Adrenal gland (tissue), 12 donors: ENCODE data around the gene CSAG2. TPM values are rescaled to one million over a fixed set of nuclear protein-coding genes. Genes with fewer than 3 reads are reported as not detected.
"Not testable (repeated sequence)": the region's sequence is repeated elsewhere in the genome, so short reads cannot be mapped to it uniquely, and the experiment has no call there.

ENCODE experiments used
- DNase-seq, 7 donors: peaks; one replicate each; pipeline ENCODE4 v3.0.0-alpha.2; 2019 to 2020
- H3K27ac ChIP-seq, 5 donors: fragments of 200-600 bp; sonication (generic) in 4 of 5; 1 replicate in 3 of 5; 2 replicates in 2 of 5; pipeline versions ENCODE4 v1.5.1 to v1.8.0; 2016 to 2020; ENCODE audit warnings: mild to moderate bottlenecking in 1 of 5
- H3K27me3 ChIP-seq: fragments of 200-600 bp; 2 replicates; pipeline ENCODE4 v1.8.0; 2021
- H3K36me3 ChIP-seq, 2 donors: fragments of 200-600 bp; replicated peaks in 1 of 2; 1 replicate in 1 of 2; 2 replicates in 1 of 2; pipeline versions ENCODE4 v1.5.1 to v1.8.0; 2018 to 2022
- H3K4me1 ChIP-seq, 2 donors: fragments of 200-600 bp; replicated peaks in 1 of 2; 1 replicate in 1 of 2; 2 replicates in 1 of 2; pipeline versions ENCODE4 v1.5.1 to v1.8.0; 2018 to 2021
- H3K4me3 ChIP-seq, 4 donors: fragments of 200-600 bp; sonication (generic) in 3 of 4; one replicate each; pipeline ENCODE4 v1.5.1; 2016 to 2018
- H3K9me3 ChIP-seq, 3 donors: fragments of 200-600 bp; sonication (generic) in 1 of 3; replicated peaks in 1 of 3; 1 replicate in 2 of 3; 2 replicates in 1 of 3; pipeline versions ENCODE4 v1.5.1 to v1.8.0; 2016 to 2021
- CTCF ChIP-seq, 6 experiments: fragments of 450-650 bp in 4 of 6; fragments of 200-600 bp in 2 of 6; sonication (generic) in 1 of 6; IDR thresholded peaks; 1 replicate in 5 of 6; 2 replicates in 1 of 6; pipeline versions ENCODE4 v1.5.1 to v1.8.0; 2016 to 2021; ENCODE audit warnings: antibody characterized with exemption in 6 of 6, mild to moderate bottlenecking in 2 of 6, moderate library complexity in 1 of 6
- POLR2A ChIP-seq, 2 donors: fragments of 450-650 bp; IDR thresholded peaks; one replicate each; pipeline ENCODE4 v1.6.1; 2017; ENCODE audit warnings: antibody characterized with exemption in 2 of 2, mild to moderate bottlenecking in 2 of 2, moderate library complexity in 1 of 2
- WGBS, 4 donors: extraction: QIAGEN DNeasy Blood & Tissue Kit in 2 of 4; methylation state at CpG; one replicate each; pipeline versions ENCODE4 v1.1.5 to v1.1.7; 2013 to 2017; 5-methylcytosine and 5-hydroxymethylcytosine counted together
- intact Hi-C, 2 donors: fragments of 100-400 bp; cut with DNase I; formaldehyde crosslinking; loops; one replicate each; pipeline versions ENCODE4 v1.14.1 to v1.15.0; 2022 to 2023
- polyA plus RNA-seq, 3 donors: library from polyadenylated mRNA; stranded (reverse); fragments of 200-250 nt in 2 of 3; fragments of 350-450 nt in 1 of 3; fragmentation: Illumina TruSeq in 1 of 3; extraction: RNeasy Lipid Tissue Mini Kit (QIAGEN cat#74804) in 1 of 3; gene quantifications; one replicate each; pipeline ENCODE4 v1.2.3, GENCODE V29; 2013 to 2014
- total RNA-seq, 9 donors: library from RNA; depleted of rRNA in 4 of 9; stranded (reverse); fragments of >200 nt in 4 of 9; fragments of 120-200 nt in 1 of 9; fragmentation: NEBNext Ultra II Directional in 1 of 9; extraction: Animal tissue kit (Norgen Biotek cat#: 25700) in 1 of 9; gene quantifications; one replicate each; pipeline versions ENCODE4 v1.1.0 to v1.2.4, GENCODE V29; 2013 to 2023
- donor health status: healthy with polysubstance abuse.
- donor health status: Bipolar disorder and iron deficiency.
- donor health status: DM: yes; HTN: yes; CAD: no.
- donor health status: DM: no; HTN: no; CAD: no.
- donor health status: DM: no; HTN: no; CAD: no.
- donor health status: DM: yes; HTN: yes; CAD: no.

The CSAG2 gene
- total and polyA plus RNA-seq, 12 donors = not detected

GRCh38 chrX:152700390-152700789, 8.7 kb downstream of the CSAG2 start:
- H3K36me3 ChIP-seq, H3K27ac ChIP-seq, H3K4me3 ChIP-seq, intact Hi-C loops, H3K9me3 ChIP-seq, H3K4me1 ChIP-seq, H3K27me3 ChIP-seq: not testable (repeated sequence)
- DNase-seq = peak in 1 of 7 donors; percentile 1
- 86 to 100% (median 94%) methylated on average over 1 to 4 of the region's 5 CpGs; no CpG with 5 or more reads in 1 of the 4 donors for WGBS, 4 donors

- DNase-seq, H3K27ac ChIP-seq, H3K27me3 ChIP-seq, H3K4me3 ChIP-seq, H3K36me3 ChIP-seq, intact Hi-C loops, H3K9me3 ChIP-seq, H3K4me1 ChIP-seq: not testable (repeated sequence)
- 82 to 89% methylated on average over 6 to 7 of the region's 34 CpGs; no CpG with 5 or more reads in 2 of the 4 donors for WGBS, 4 donors
Measured at GRCh38 chrX:152697952-152698931, 10.8 kb downstream of the CSAG2 start, which contains the start of gene MAGEA3. Gene MAGEA3 (plus strand): TSS chrX:152698794. CDS start chrX:152700833, 2,039 bp downstream.

- WGBS, 4 donors = no CpG with 5 or more reads among the region's 3 CpGs
- H3K27me3 ChIP-seq, DNase-seq, intact Hi-C loops, H3K27ac ChIP-seq, H3K36me3 ChIP-seq, H3K4me3 ChIP-seq, H3K4me1 ChIP-seq, H3K9me3 ChIP-seq: not testable (repeated sequence)
Measured at GRCh38 chrX:152681012-152681411, 28.1 kb downstream of the CSAG2 start.

- intact Hi-C loops, H3K36me3 ChIP-seq, H3K4me1 ChIP-seq, H3K27ac ChIP-seq, H3K4me3 ChIP-seq, DNase-seq, H3K27me3 ChIP-seq, H3K9me3 ChIP-seq: not testable (repeated sequence)
- 73 to 82% (median 76%) methylated on average over 3 of the region's 3 CpGs for WGBS, 4 donors
Measured at GRCh38 chrX:152674652-152675051, 34.4 kb downstream of the CSAG2 start.

- Histone ChIP-seq H3K4me1 (no peaks in the 10 kb centered on the region), H3K27me3 (no peaks in the 10 kb centered on the region), H3K27ac (no peak overlapping the region), H3K4me3 (no peak overlapping the region), H3K9me3 (no peaks in the 10 kb centered on the region), H3K36me3 (no peaks in the 10 kb centered on the region)
- 64 to 70% (median 66%) methylated on average over 2 of the region's 2 CpGs for WGBS, 4 donors
- intact Hi-C loops = no loop called here
- no peak for DNase-seq
- TF ChIP-seq POLR2A (IDR thresholded peaks at IDR 0.05) (no peak), CTCF (IDR thresholded peaks at IDR 0.05) (no peak)
Measured at GRCh38 chrX:152674135-152674534, 34.9 kb downstream of the CSAG2 start.

GRCh38 chrX:152663086-152663485, 46.0 kb downstream of the CSAG2 start:
- Histone ChIP-seq H3K36me3 (no peaks in the 10 kb centered on the region), H3K4me3 (no peak overlapping the region), H3K9me3 (no peaks in the 10 kb centered on the region), H3K4me1 (no peaks in the 10 kb centered on the region), H3K27ac (no peak overlapping the region), H3K27me3 (peaks cover 13% of the 10 kb centered on the region)
- TF ChIP-seq POLR2A (IDR thresholded peaks at IDR 0.05) (no peak), CTCF (IDR thresholded peaks at IDR 0.05) (no peak)
- no peak for DNase-seq
- intact Hi-C loops = no loop called here
- WGBS, 4 donors = 42 to 79% (median 59%) methylated on average over 3 to 4 of the region's 4 CpGs
